Kidney (tissue), 14 donors: ENCODE data around the gene AGBL3. TPM values are rescaled to one million over a fixed set of nuclear protein-coding genes. Genes with fewer than 3 reads are reported as not detected.

Source experiments
- DNase-seq, 5 donors: peaks; one replicate each; pipeline ENCODE4 v3.0.0-alpha.2; 2013 to 2020
- FAIRE-seq: peaks from 2 replicates; lab custom pipeline; 2012; peaks lifted over from hg19 to GRCh38; lab: Jason Lieb, UNC
- H3K27ac ChIP-seq, 2 donors: one replicate each; pipeline ENCODE4 v1.7.0; 2013; ENCODE audit warnings: low read depth in 2 of 2, low read length in 2 of 2, inconsistent platforms in 1 of 2
- H3K27me3 ChIP-seq: one replicate; pipeline ENCODE4 v1.7.1; 2013; ENCODE audit warnings: low read length, inconsistent platforms; ENCODE audit not compliant: control insufficient read depth, insufficient read depth
- H3K36me3 ChIP-seq, 3 donors: one replicate each; pipeline versions ENCODE4 v1.7.0 to v1.7.1; 2013; ENCODE audit warnings: low read length in 3 of 3, control low read depth in 1 of 3, inconsistent platforms in 1 of 3; ENCODE audit not compliant: insufficient read depth in 3 of 3, control insufficient read depth in 2 of 3
- H3K4me1 ChIP-seq, 3 donors: one replicate each; pipeline versions ENCODE4 v1.7.0 to v1.7.1; 2013; ENCODE audit warnings: low read length in 3 of 3, inconsistent platforms in 1 of 3, low read depth in 1 of 3; ENCODE audit not compliant: control insufficient read depth in 2 of 3, insufficient read depth in 2 of 3
- H3K4me3 ChIP-seq, 3 donors: one replicate each; pipeline versions ENCODE4 v1.7.0 to v1.8.1; 2013; ENCODE audit warnings: low read length in 3 of 3, control low read depth in 1 of 3, inconsistent platforms in 1 of 3
- H3K9ac ChIP-seq, 3 donors: one replicate each; pipeline versions ENCODE4 v1.7.0 to v1.7.1; 2013; ENCODE audit warnings: low read length in 3 of 3, control low read depth in 1 of 3, inconsistent platforms in 1 of 3
- H3K9me3 ChIP-seq, 3 donors: one replicate each; pipeline versions ENCODE4 v1.7.0 to v1.7.1; 2013; ENCODE audit warnings: low read length in 3 of 3, control low read depth in 1 of 3, inconsistent platforms in 1 of 3; ENCODE audit not compliant: control insufficient read depth in 2 of 3, insufficient read depth in 1 of 3
- CTCF ChIP-seq: IDR thresholded peaks from 3 replicates; pipeline ENCODE4 v1.5.1; 2012; ENCODE audit warnings: mild to moderate bottlenecking, moderate library complexity, borderline replicate concordance; ENCODE audit not compliant: insufficient read depth; ENCODE audit errors: extremely low read depth
- intact Hi-C: fragments of 100-400 bp; cut with DNase I; formaldehyde crosslinking; loops from one replicate; pipeline ENCODE4 v1.11.1; 2022
- polyA plus RNA-seq: library from polyadenylated mRNA; stranded (reverse); fragments of 350-450 nt; fragmentation: Illumina TruSeq; extraction: RNeasy Lipid Tissue Mini Kit (QIAGEN cat#74804); gene quantifications from one replicate; pipeline ENCODE4 v1.2.3, GENCODE V29; 2014; ENCODE audit warnings: low read depth, low replicate concordance; ENCODE audit not compliant: insufficient read depth
- total RNA-seq: library from RNA; stranded (reverse); fragmentation: NEBNext Ultra II Directional; extraction: Animal tissue kit (Norgen Biotek cat#: 25700); gene quantifications from one replicate; pipeline ENCODE4 v1.2.1, GENCODE V29; 2021
- donor health status: control.
- donor health status: control.
- donor health status: control.
- donor health status: control.
- donor health status: control.
- donor health status: DM: yes; HTN: yes; CAD: no.
- donor health status: Normal renal cell carcinoma (clear cell type).

AGBL3 gene
- total and polyA plus RNA-seq, 2 donors from 2014 or later: 2.1 to 7.6 TPM

- Histone ChIP-seq H3K4me3 (no peak overlapping the region), H3K27ac (peak overlapping the region; percentile 73 to 87), H3K9ac (peak overlapping the region in 1 of 3 donors; percentile 26), H3K36me3 (peaks cover 0 to 14% (median 8%) of the 10 kb centered on the region in 3 donors), H3K4me1 (peaks cover 5 to 51% (median 33%) of the 10 kb centered on the region in 3 donors), H3K9me3 (peaks cover 0 to 5% (median 0%) of the 10 kb centered on the region in 3 donors), H3K27me3 (no peaks in the 10 kb centered on the region)
- no peak for FAIRE-seq
- DNase-seq: peak in 2 of 5 donors; percentile 22 to 44
- intact Hi-C loops: no loop called here
- TF ChIP-seq CTCF: no peak
Measured at GRCh38 chr7:135160858-135161653, 174.7 kb downstream of the AGBL3 start.

GRCh38 chr7:135161669-135162068 is 175.4 kb downstream of the AGBL3 start:
- Histone ChIP-seq H3K27me3 (no peaks in the 10 kb centered on the region), H3K4me1 (peaks cover 5 to 52% (median 34%) of the 10 kb centered on the region in 3 donors), H3K4me3 (no peak overlapping the region), H3K9me3 (peaks cover 0 to 2% (median 0%) of the 10 kb centered on the region in 3 donors), H3K27ac (peak overlapping the region; percentile 5 to 87), H3K36me3 (peaks cover 0 to 17% (median 13%) of the 10 kb centered on the region in 3 donors), H3K9ac (no peak overlapping the region)
- DNase-seq: no peak
- TF ChIP-seq CTCF: no peak
- no peak for FAIRE-seq
- intact Hi-C loops: no loop called here

- peaks cover under 1 to 25% (median 21%) of the 10 kb centered on the region in 3 donors for H3K36me3 ChIP-seq
- no peak overlapping the region for H3K4me3 ChIP-seq
- H3K9ac ChIP-seq: no peak overlapping the region
- intact Hi-C loops: no loop called here
- TF ChIP-seq CTCF: no peak
- H3K4me1 ChIP-seq: peaks cover 5 to 54% (median 36%) of the 10 kb centered on the region in 3 donors
- FAIRE-seq: no peak
- no peaks in the 10 kb centered on the region for H3K9me3 ChIP-seq
- H3K27me3 ChIP-seq: no peaks in the 10 kb centered on the region
- DNase-seq: no peak
- H3K27ac ChIP-seq: peak overlapping the region in 1 of 2 donors; percentile 87
Measured at GRCh38 chr7:135162382-135163001, 176.2 kb downstream of the AGBL3 start.
